Osteoblast (primary cell): Measurements from ENCODE around the gene LCOR. TPM values are rescaled to one million over a fixed set of nuclear protein-coding genes. Genes with fewer than 3 reads are reported as not detected.
A peak's percentile ranks its signal among the peaks of the same experiment; 100 is the strongest.

Source experiments
- DNase-seq: peaks from one replicate; pipeline ENCODE4 v3.0.0; 2011; ENCODE audit warnings: low spot score, mixed read lengths; ENCODE audit not compliant: insufficient read length; ENCODE audit errors: missing footprints
- H2AFZ ChIP-seq: 2 replicates; pipeline ENCODE4 v1.6.0; 2011; ENCODE audit warnings: mild to moderate bottlenecking, low read length
- H3K27ac ChIP-seq: 2 replicates; pipeline ENCODE4 v1.5.1; 2011; ENCODE audit warnings: mild to moderate bottlenecking, low read depth, low read length, moderate library complexity
- H3K27me3 ChIP-seq: 2 replicates; pipeline ENCODE4 v1.6.0; 2012; ENCODE audit warnings: mild to moderate bottlenecking, control low read depth, inconsistent platforms, low read length, moderate library complexity; ENCODE audit not compliant: insufficient read depth
- H3K36me3 ChIP-seq: 2 replicates; pipeline ENCODE4 v1.5.1; 2011; ENCODE audit warnings: mild to moderate bottlenecking, low read length, control low read depth, moderate library complexity; ENCODE audit not compliant: insufficient read depth
- H3K4me1 ChIP-seq: 2 replicates; pipeline ENCODE4 v1.5.1; 2011; ENCODE audit warnings: mild to moderate bottlenecking, low read length, control low read depth, moderate library complexity; ENCODE audit not compliant: insufficient read depth
- H3K4me2 ChIP-seq: 2 replicates; pipeline ENCODE4 v1.6.0; 2011; ENCODE audit warnings: mild to moderate bottlenecking, low read length; ENCODE audit not compliant: insufficient read depth
- H3K4me3 ChIP-seq: fragments of 200-600 bp; sonication (generic); 3 replicates; pipeline ENCODE4 v1.5.1; 2012; ENCODE audit warnings: mild to moderate bottlenecking, low read length, inconsistent platforms; ENCODE audit not compliant: insufficient read depth
- H3K79me2 ChIP-seq: 2 replicates; pipeline ENCODE4 v1.6.0; 2012; ENCODE audit warnings: mild to moderate bottlenecking, low read length, control low read depth, inconsistent platforms; ENCODE audit not compliant: insufficient read depth
- H3K9me3 ChIP-seq: 2 replicates; pipeline ENCODE4 v1.5.1; 2011; ENCODE audit warnings: low read depth, low read length, control low read depth
- H4K20me1 ChIP-seq: 2 replicates; pipeline ENCODE4 v1.6.0; 2012; ENCODE audit warnings: mild to moderate bottlenecking, low read length, control low read depth; ENCODE audit not compliant: insufficient read depth
- total RNA-seq: library from RNA; depleted of rRNA; stranded (reverse); fragments of >200 nt; gene quantifications from 2 replicates; pipeline ENCODE4 v1.2.3, GENCODE V29; 2012
- TF ChIP-seq, protein P1 (sequence below): IDR thresholded peaks from 2 replicates; pipeline ENCODE4 v1.5.1; 2011; ENCODE audit warnings: mild to moderate bottlenecking, low read depth, low read length, moderate library complexity; ENCODE audit errors: extremely low read depth

The LCOR gene
- total RNA-seq, 1 donor, result 19.2 TPM

DNA sequence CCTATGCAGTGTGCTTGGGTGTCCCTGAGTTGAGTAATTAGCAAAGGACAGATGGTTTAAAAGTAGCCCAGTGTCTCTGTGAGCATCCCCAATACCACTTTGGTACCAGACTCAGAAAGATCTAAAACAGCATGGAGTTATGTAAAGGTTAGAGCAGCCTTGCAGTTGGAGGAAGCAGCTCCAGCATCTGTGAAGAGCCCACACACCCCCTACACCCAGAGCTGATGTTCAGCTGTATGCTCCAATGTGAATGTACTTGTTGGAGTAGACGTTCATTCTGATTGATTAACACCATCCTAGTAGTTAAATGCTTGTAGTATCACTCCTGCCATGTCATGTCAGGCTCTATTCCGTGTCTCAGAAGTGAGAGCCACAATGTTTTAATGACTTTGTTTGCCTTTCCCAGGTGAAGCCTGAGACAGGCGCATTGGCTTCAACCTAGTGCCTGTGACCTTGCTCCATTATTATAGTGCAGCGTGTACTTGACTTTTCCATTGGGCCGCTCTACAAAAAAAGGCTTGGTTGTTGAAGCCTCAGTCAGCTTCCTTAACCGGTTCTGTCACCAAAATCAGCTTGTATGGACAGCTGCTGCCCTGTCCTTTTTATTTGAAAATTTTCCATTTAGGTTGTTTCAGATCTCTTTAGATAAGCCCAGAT is 154.2 kb downstream of the LCOR start:
- Histone ChIP-seq H3K4me3 (no peak overlapping the region), H3K27me3 (no peaks in the 10 kb centered on the region), H2AFZ (no peak overlapping the region), H3K27ac (no peak overlapping the region), H3K4me2 (no peak overlapping the region), H3K4me1 (peaks cover 23% of the 10 kb centered on the region), H3K36me3 (peaks cover 11% of the 10 kb centered on the region), H3K79me2 (no peaks in the 10 kb centered on the region), H3K9me3 (no peaks in the 10 kb centered on the region), H4K20me1 (no peaks in the 10 kb centered on the region)
- TF ChIP-seq, protein P1, sequence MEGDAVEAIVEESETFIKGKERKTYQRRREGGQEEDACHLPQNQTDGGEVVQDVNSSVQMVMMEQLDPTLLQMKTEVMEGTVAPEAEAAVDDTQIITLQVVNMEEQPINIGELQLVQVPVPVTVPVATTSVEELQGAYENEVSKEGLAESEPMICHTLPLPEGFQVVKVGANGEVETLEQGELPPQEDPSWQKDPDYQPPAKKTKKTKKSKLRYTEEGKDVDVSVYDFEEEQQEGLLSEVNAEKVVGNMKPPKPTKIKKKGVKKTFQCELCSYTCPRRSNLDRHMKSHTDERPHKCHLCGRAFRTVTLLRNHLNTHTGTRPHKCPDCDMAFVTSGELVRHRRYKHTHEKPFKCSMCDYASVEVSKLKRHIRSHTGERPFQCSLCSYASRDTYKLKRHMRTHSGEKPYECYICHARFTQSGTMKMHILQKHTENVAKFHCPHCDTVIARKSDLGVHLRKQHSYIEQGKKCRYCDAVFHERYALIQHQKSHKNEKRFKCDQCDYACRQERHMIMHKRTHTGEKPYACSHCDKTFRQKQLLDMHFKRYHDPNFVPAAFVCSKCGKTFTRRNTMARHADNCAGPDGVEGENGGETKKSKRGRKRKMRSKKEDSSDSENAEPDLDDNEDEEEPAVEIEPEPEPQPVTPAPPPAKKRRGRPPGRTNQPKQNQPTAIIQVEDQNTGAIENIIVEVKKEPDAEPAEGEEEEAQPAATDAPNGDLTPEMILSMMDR, result no peak
- DNase-seq, result peak; percentile 36

- Histone ChIP-seq H3K27me3 (no peaks in the 10 kb centered on the region), H4K20me1 (no peaks in the 10 kb centered on the region), H3K9me3 (no peaks in the 10 kb centered on the region), H3K4me3 (no peak overlapping the region), H2AFZ (no peak overlapping the region), H3K79me2 (no peaks in the 10 kb centered on the region), H3K4me1 (peaks cover 31% of the 10 kb centered on the region), H3K4me2 (no peak overlapping the region), H3K36me3 (peaks cover 3% of the 10 kb centered on the region), H3K27ac (no peak overlapping the region)
- no peak for DNase-seq
- TF ChIP-seq, protein P1, result no peak
These were observed 155.2 kb downstream of the LCOR start for GRCh38 chr10:96987141-96987841.

- Histone ChIP-seq H4K20me1 (no peaks in the 10 kb centered on the region), H3K9me3 (no peaks in the 10 kb centered on the region), H2AFZ (no peak overlapping the region), H3K27ac (peak overlapping the region; percentile 48), H3K27me3 (no peaks in the 10 kb centered on the region), H3K4me1 (peaks cover 31% of the 10 kb centered on the region), H3K4me2 (peak overlapping the region; percentile 33), H3K4me3 (no peak overlapping the region), H3K79me2 (no peaks in the 10 kb centered on the region), H3K36me3 (no peaks in the 10 kb centered on the region)
- TF ChIP-seq, protein P1, result no peak
- DNase-seq, result peak; percentile 60
These were observed 155.7 kb downstream of the LCOR start for GRCh38 chr10:96987842-96988175.

GRCh38 chr10:96988426-96988825 is 156.3 kb downstream of the LCOR start:
- no peak for DNase-seq
- Histone ChIP-seq H3K27me3 (no peaks in the 10 kb centered on the region), H3K4me3 (no peak overlapping the region), H4K20me1 (no peaks in the 10 kb centered on the region), H2AFZ (no peak overlapping the region), H3K27ac (peak overlapping the region; percentile 48), H3K9me3 (no peaks in the 10 kb centered on the region), H3K4me1 (peaks cover 31% of the 10 kb centered on the region), H3K4me2 (no peak overlapping the region), H3K36me3 (no peaks in the 10 kb centered on the region), H3K79me2 (no peaks in the 10 kb centered on the region)
- TF ChIP-seq, protein P1, result no peak
